ENCODE data around the gene TPSD1.
"Not testable (repeated sequence)": the region's sequence is repeated elsewhere in the genome, so short reads cannot be mapped to it uniquely, and the experiment has no call there.

The TPSD1 gene

DNA sequence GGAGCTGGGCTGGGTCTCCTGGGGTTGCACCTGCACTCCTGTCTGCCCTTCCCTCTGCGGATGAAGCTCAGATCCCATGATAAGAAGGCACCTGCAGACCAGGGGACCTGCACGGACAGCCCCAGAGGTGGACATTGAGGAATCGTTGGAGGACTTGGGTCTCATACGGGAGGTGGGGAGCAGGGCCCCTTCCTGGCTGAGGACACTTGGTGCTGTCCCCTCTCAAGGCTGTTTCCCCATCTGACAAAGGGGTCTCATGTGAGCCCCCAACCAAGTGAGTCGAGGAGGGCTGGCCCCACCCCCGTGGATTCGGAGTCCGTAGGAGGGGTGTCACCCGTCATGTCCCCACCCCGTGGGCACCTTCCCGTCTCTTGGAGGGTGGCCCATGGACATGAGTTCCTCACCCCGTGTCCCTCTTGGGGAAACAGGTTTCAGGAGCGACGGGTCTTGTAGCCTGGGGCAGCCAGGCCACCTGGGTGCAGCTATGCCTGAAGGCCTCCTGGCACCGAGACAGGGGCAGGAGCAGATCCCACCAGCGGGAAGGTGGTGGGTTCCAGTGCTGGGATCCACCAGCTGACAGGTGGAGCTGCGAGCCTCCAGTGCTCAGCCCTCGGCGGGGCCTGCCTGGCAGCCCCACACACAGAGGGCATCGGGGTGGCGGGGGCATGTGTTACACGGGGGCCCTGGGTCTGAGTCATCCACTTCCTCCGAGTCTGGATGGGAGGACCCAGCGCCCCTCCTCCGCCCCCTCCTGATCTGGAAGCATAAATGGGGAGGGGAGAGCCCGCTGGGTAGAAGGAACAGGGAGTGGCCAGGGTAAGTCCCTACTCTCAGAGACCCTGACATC, at the start of gene TPSD1:
TPSD1 (plus strand) TSS at position 794 of the 847 bp plus-strand sequence. CDS start 212 bp downstream, outside the sequence.
- DNase-seq (ENCODE audit: low spot score), result not testable (repeated sequence)

DNA sequence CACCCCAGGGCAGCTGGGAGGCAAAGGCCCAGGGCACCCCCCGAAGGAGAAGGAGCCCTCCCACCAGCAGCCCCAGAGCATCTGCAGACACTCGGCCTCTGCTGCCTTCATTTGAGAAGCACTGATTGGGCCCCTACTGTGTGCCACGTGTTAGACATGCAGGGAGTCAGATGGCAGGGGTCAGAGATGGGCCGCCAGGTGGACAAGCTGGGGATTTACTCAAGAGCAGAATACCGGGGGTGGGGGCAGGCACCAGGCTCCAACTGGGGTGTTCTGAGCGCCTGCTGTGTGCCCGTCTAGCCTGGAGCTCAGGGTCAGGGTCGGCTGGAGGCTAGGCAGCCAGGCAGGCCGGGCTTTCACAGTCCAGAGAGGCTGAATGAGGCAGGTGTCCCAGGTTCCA, 49.5 kb upstream of the TPSD1 start:
- DNase-seq (ENCODE audit: low spot score), result no peak

DNA sequence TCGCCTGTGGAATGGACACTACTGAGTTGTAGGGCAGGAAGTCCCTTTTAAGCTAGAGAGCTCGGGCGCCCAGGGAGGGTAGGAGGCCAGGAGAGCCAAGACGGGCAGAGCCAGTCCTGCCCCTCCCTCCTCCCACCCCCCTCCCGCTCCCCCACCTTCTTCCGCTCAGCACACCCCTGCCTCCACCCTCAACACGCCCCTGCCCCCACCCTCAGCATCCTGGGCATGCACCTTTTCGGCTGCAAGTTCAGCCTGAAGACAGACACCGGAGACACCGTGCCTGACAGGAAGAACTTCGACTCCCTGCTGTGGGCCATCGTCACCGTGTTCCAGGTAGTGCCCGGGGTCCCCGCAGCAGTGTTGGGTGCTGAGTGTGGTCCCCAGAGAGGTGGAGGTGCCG, 49.1 kb upstream of the TPSD1 start:
- DNase-seq (ENCODE audit: low spot score), result no peak

DNA sequence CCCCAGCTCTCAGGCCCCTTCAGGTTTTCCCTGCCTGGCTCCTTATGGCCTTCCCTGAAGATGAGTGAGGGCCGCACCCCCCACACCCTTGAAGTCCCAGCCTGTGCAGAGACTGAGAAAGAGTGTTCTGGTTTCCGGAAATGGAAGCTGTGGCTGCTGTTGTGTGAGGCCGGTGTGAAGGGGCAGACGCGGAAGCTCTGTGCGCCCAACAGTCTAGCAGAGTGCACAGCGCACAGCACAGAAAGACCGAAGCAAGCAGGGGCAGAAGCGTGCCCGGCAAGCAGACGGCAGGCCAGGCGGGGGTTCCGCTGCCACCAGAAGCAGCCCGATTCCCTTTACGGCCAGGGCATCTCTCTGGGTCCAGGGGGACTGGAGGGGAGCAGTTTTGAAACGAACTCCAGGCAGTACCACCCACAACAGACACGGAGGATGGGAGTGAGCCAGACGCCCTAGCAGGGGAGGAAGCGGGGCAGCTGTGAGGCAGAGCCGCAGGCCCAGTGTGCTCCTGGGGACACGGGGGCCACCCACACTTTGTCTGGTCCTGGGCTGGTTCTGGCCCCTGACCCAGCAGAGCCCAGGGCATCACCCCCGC, 47.5 kb upstream of the TPSD1 start:
- no peak for DNase-seq (ENCODE audit: low spot score)

DNA sequence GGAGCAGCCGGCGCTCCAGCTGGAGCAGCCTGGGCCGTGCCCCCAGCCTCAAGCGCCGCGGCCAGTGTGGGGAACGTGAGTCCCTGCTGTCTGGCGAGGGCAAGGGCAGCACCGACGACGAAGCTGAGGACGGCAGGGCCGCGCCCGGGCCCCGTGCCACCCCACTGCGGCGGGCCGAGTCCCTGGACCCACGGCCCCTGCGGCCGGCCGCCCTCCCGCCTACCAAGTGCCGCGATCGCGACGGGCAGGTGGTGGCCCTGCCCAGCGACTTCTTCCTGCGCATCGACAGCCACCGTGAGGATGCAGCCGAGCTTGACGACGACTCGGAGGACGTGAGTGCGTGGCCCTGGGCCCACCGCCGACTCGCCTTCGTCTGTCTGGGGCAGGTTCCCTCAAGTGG, 46.8 kb upstream of the TPSD1 start:
- no peak for DNase-seq (ENCODE audit: low spot score)

DNA sequence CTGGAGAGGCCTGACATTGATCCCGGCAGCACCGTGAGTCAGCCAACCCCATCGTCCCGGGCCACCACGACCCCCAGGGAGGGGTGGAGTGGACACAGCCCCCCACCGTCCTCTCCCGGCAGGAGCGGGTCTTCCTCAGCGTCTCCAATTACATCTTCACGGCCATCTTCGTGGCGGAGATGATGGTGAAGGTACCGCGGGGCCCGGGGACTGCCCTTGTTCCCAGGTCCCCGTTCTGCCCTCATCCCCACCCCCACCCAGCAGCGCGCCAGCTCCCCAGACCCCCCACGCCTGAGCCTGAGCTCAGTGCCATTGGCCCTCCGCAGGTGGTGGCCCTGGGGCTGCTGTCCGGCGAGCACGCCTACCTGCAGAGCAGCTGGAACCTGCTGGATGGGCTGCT, 45.4 kb upstream of the TPSD1 start:
- no peak for DNase-seq (ENCODE audit: low spot score)

DNA sequence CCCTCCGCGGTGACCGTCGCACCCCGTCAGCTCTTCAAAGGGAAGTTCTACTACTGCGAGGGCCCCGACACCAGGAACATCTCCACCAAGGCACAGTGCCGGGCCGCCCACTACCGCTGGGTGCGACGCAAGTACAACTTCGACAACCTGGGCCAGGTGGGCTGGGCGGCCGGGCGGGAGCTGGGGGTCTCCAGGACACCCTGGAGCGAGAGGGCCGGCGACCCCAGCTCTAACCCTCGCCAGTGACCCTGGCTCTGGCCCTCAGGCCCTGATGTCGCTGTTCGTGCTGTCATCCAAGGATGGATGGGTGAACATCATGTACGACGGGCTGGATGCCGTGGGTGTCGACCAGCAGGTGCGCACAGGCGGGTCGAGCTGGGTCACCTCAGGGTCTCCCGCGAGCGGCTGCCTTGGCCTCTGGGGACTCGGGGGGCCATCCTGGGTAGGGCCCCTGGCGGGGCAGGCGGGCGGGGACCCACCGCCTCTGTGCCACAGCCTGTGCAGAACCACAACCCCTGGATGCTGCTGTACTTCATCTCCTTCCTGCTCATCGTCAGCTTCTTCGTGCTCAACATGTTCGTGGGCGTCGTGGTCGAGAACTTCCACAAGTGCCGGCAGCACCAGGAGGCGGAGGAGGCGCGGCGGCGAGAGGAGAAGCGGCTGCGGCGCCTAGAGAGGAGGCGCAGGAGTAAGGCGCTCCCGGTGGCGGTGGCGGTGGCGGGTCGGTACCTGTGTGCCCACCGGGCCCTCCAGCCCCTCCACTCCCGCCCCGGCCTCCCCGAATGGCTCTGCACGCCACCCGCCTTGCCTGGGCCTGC, 44.2 kb upstream of the TPSD1 start:
- DNase-seq (ENCODE audit: low spot score), result no peak

DNA sequence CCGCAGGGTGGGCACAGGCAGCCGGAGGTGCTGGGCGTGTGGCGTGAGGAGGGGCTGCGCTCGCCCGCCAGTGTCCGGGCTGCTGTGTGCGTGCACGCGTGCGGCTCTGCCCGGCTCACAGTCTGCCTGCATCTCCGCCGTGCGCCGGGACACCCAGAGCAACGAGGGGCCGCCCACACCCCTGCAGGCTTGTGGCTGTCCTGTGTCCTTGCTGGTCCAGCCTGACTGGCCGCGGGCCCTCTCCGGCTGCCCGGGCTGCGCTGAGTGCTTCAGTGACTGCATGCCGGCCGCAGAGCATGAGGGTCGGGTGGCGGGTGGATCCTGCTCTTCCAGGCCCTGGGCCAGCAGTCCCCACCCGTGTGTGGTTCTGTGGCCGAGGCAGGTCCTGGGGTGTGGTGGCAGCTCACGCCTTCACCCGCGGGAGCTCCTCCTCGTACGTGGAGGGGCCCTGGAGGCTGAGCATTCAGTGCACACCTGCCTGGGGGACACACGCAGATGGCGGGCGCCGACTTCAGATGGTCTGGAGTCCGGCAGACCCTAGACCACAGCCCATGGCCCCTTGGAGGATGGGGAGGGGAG, 43.2 kb upstream of the TPSD1 start:
- no peak for DNase-seq (ENCODE audit: low spot score)

DNA sequence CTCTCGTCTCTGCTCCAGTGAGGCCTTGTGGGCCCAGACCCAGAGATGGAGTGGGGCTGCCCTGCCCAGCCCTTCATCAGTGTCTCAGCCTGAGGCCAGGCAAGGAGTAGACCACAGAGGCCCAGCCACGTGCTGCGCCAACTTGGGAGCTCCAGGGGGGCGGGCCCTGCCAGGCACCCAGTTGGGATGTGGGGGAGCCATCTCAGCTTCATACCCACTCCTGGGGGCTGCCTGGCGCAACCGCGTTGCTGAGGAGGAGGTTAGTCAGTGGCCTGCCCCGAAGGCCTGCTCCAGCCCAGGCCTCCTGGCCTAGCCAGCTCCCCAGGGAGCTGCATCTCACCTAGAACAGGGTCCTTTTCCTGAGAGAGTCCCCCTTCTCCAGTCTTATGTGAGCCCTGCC, 42.6 kb upstream of the TPSD1 start:
- DNase-seq (ENCODE audit: low spot score), result no peak

DNA sequence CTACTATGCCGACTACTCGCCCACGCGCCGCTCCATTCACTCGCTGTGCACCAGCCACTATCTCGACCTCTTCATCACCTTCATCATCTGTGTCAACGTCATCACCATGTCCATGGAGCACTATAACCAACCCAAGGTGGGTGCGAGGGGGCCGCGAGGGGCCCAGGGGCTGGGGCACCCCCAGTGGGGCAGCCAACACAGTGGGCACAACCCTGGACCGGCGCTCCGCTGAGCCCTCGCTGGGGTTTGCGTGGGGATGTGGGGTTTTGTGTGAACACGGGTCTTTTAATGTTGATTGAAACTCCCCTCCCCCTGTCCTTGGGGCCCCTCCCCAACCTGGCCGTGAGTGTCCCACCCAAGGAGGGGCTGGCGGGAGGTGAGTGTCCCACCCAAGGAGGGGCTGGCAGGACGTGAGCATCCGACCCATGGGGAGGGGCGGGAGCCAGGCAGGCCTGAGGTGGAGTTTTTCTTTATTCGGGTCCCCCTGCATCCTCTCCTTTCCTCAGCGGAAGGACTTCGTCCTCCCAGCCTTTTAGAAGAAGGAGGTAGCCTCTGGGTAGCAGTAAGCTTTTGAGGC, 42.0 kb upstream of the TPSD1 start:
- DNase-seq (ENCODE audit: low spot score), result no peak

DNA sequence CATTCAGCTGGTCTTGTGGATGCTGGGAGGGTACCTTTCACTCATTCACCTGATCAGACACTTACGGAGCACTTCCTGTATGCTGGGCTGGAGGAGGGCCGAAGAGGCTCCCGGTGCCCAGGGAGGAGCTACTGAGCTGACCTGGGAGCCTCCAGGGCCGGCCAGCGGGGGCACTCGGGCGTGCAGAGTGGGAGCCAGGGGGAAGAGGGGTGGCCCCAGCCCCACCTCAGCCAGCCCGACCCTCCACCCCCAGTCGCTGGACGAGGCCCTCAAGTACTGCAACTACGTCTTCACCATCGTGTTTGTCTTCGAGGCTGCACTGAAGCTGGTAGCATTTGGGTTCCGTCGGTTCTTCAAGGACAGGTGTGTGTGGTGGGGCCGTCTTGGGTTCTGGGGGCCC, 41.1 kb upstream of the TPSD1 start:
- DNase-seq (ENCODE audit: low spot score), result no peak

DNA sequence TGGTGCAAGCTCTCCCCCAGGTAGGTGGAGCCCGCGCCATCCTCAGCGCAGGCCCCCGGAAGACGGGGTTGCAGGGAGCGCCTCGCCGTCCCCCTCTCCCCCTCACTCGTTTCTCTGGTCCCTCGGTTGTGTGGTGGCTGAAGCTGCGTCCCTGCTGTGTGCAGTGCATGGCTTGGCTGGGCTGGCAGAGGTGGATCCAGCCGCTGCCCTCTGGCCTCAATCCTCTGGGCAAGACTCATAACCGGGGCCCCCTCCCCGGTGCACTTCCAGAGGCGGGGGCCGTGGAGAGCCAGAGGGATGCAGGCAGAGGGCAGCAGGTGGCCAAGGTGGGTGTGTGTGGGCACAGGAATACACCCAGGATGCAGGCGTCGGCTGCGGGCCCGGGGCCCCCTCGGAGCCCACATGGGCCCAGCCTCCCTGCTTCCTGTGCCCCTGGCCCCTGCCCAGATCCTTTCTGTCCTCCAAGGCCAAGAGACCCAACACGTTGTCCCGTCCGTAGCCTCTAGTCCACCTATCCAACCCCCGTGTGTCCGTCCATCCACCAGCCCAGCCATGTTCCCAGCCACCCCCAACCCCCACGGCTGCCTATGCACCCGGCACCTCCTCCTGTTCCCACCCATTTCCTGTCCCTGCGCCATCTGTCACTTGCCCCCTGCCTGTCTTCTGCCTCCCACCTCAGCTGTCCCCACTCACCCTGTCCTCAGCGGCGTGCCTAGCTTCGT, 40.1 kb upstream of the TPSD1 start:
- DNase-seq (ENCODE audit: low spot score), result no peak

DNA sequence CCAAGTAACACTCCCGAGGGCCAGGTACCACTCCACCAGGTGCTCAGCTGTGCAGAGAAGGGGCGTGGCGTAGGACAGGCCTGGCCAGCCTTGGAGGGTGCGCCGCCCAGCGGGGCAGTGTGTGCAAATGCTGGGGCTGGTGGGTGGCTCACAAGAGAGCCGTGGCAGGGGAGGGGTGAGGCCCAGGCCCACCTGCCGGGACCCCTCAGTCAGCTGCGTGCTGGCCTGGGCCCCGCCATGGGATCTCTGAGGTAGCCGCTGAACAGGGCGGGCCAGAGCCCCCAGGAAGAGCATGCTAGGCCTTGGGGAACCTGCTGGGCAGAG, 39.6 kb upstream of the TPSD1 start:
- no peak for DNase-seq (ENCODE audit: low spot score)

DNA sequence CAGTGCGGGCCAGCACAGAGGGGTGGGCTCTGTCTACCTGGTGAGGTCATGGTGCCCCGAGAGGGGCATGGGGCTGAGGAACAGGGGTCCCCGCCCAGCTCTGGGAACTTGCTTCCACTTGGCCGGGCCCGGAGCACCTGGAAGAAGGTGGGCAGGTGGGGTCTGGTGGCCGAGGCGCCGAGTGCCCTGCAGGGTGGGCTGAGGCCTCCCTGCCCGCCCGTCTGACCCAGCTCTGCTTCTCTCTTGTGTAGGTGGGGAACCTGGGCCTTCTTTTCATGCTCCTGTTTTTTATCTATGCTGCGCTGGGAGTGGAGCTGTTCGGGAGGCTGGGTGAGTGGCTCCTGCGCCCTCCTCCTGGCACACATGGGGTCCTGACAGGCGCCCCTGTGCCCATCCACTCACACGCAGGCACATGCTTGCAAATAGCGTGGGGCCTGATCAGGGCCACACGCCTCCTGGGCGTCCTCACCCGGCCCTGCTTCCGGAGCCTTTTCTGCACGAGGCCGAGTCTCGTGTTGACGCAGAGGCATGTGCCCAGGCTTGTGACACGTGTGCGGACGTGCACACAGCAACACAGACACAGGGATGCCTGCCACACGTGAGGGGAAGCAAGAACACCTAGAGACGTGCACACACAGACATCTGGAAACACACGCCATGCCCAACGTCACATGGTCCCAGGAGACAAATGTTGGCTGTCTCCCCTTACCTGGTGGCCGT, 39.0 kb upstream of the TPSD1 start:
- no peak for DNase-seq (ENCODE audit: low spot score)

DNA sequence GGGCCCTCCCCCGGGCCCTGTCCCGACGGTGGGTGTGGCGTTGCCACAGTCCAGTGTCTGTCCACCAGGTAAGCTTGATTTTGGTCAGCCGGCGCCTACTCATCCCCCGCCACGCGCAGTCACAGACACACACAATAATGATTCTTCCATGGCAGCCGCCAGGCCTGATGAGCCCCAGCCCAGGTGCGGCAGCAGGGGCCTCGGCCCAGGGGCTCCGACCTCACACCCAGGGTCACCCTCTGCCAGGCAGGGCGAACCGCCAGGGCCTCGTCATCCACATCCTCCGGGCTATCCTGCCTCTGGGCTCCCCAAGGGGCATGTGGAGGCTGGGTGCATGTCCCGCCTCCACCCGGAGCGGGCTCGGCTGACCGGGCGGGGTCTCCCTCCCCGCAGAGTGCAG, 38.3 kb upstream of the TPSD1 start:
- no peak for DNase-seq (ENCODE audit: low spot score)

DNA sequence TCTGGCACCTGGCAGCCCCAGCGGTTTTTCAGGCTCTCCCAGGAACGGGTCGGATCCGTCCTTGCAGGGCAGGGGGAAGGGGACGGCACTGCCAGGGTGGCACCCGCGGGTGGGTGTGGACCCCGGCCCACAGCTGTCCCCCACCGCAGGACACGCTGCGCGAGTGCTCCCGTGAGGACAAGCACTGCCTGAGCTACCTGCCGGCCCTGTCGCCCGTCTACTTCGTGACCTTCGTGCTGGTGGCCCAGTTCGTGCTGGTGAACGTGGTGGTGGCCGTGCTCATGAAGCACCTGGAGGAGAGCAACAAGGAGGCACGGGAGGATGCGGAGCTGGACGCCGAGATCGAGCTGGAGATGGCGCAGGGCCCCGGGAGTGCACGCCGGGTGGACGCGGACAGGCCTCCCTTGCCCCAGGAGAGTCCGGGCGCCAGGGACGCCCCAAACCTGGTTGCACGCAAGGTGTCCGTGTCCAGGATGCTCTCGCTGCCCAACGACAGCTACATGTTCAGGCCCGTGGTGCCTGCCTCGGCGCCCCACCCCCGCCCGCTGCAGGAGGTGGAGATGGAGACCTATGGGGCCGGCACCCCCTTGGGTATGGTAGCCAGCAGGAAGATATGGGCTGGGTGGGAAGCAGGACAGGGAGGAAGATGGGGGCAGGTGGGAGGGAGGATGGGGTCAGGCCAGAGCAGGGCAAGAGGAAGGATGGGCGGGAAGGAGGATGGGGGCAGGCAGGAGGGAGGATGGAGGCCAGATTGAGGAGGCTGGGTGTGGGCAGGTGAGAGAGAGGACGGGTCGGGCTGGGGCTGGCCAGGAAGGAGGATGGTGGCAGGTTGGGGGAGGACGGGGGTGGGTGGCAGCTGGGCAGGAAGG, 37.6 kb upstream of the TPSD1 start:
- DNase-seq (ENCODE audit: low spot score), result no peak

DNA sequence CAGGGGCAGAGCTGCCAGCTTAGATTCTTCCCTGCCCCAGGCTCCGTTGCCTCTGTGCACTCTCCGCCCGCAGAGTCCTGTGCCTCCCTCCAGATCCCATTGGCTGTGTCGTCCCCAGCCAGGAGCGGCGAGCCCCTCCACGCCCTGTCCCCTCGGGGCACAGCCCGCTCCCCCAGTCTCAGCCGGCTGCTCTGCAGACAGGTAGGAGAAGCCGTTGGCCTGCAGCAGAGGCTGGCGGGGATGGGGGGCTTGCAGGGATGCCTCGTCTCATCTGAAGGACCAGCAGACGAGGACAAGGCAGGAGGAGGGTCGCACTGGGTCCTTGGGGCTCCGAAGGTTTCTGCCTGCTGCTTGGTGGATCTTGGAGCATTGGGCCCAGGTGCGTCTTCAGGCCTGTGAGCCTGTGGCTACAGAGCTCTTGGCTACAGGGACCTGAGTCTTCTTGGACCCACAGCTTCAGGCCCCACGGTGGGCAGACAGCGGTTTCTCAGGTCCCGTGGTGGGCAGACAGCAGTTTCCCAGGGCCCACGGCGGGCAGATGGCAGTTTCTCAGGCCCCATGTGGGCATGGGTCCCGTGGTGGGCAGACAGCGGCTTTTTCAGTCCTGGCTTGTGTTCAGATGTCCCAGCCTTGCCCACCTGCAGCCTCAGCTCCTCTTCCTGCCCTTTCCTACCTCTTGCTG, 36.8 kb upstream of the TPSD1 start:
- no peak for DNase-seq (ENCODE audit: low spot score)

DNA sequence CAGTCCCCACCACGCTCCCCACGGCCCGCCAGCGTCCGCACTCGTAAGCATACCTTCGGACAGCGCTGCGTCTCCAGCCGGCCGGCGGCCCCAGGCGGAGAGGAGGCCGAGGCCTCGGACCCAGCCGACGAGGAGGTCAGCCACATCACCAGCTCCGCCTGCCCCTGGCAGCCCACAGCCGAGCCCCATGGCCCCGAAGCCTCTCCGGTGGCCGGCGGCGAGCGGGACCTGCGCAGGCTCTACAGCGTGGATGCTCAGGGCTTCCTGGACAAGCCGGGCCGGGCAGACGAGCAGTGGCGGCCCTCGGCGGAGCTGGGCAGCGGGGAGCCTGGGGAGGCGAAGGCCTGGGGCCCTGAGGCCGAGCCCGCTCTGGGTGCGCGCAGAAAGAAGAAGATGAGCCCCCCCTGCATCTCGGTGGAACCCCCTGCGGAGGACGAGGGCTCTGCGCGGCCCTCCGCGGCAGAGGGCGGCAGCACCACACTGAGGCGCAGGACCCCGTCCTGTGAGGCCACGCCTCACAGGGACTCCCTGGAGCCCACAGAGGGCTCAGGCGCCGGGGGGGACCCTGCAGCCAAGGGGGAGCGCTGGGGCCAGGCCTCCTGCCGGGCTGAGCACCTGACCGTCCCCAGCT, 35.7 kb upstream of the TPSD1 start:
- no peak for DNase-seq (ENCODE audit: low spot score)

Data from cerebellar cortex (tissue), 1 donor.